ENCODE results near the gene GCN1.
"Not testable (repeated sequence)": the region's sequence is repeated elsewhere in the genome, so short reads cannot be mapped to it uniquely, and the experiment has no call there.

Gene GCN1

GRCh38 chr12:120238217-120238616, 43.7 kb upstream of the GCN1 start:
- no peaks in the 10 kb centered on the region for H4K20me1 ChIP-seq (ENCODE audit: insufficient read depth)
- H2AFZ ChIP-seq (ENCODE audit: low read depth) = no peak overlapping the region
- H3K79me2 ChIP-seq (ENCODE audit: insufficient read depth, low read depth) = no peaks in the 10 kb centered on the region
- no peaks in the 10 kb centered on the region for H3K36me3 ChIP-seq (ENCODE audit: insufficient read depth)
- H3K4me3 ChIP-seq (IDR thresholded peaks at IDR 0.05; ENCODE audit: insufficient read depth, low read depth, low read length) = no peak overlapping the region
- no peak for TF ChIP-seq CTCF (conservative IDR thresholded peaks at IDR 0.05; ENCODE audit: low read depth, low read length)
- no peak overlapping the region for H3K4me2 ChIP-seq
- H3K9ac ChIP-seq = no peak overlapping the region
- no peak overlapping the region for H3K27ac ChIP-seq
- H3K27me3 ChIP-seq (ENCODE audit: insufficient read depth, low read depth) = no peaks in the 10 kb centered on the region
- H3K4me1 ChIP-seq (ENCODE audit: low read depth, poor library complexity, severe bottlenecking) = no peaks in the 10 kb centered on the region

- Histone ChIP-seq H3K27ac (no peak overlapping the region), H3K4me2 (no peak overlapping the region), H3K4me3 (IDR thresholded peaks at IDR 0.05; ENCODE audit: insufficient read depth, low read depth, low read length) (no peak overlapping the region), H3K79me2 (ENCODE audit: insufficient read depth, low read depth) (no peaks in the 10 kb centered on the region), H2AFZ (ENCODE audit: low read depth) (no peak overlapping the region), H3K27me3 (ENCODE audit: insufficient read depth, low read depth) (no peaks in the 10 kb centered on the region), H3K4me1 (ENCODE audit: low read depth, poor library complexity, severe bottlenecking) (no peaks in the 10 kb centered on the region), H3K36me3 (ENCODE audit: insufficient read depth) (no peaks in the 10 kb centered on the region), H3K9ac (no peak overlapping the region), H4K20me1 (ENCODE audit: insufficient read depth) (no peaks in the 10 kb centered on the region)
- no peak for TF ChIP-seq CTCF (conservative IDR thresholded peaks at IDR 0.05; ENCODE audit: low read depth, low read length)
These were observed 43.1 kb upstream of the GCN1 start for GRCh38 chr12:120237360-120238171.

GRCh38 chr12:120236809-120237208, 42.3 kb upstream of the GCN1 start:
- not testable (repeated sequence) for H4K20me1 ChIP-seq (ENCODE audit: insufficient read depth); H3K79me2 ChIP-seq (ENCODE audit: insufficient read depth, low read depth); H3K4me1 ChIP-seq (ENCODE audit: low read depth, poor library complexity, severe bottlenecking); H3K4me2 ChIP-seq; H3K9ac ChIP-seq; H2AFZ ChIP-seq (ENCODE audit: low read depth); H3K4me3 ChIP-seq (IDR thresholded peaks at IDR 0.05; ENCODE audit: insufficient read depth, low read depth, low read length); H3K36me3 ChIP-seq (ENCODE audit: insufficient read depth); H3K27ac ChIP-seq; H3K27me3 ChIP-seq (ENCODE audit: insufficient read depth, low read depth)

- TF ChIP-seq CTCF (conservative IDR thresholded peaks at IDR 0.05; ENCODE audit: low read depth, low read length) = no peak
- Histone ChIP-seq H3K4me2 (no peak overlapping the region), H3K36me3 (ENCODE audit: insufficient read depth) (no peaks in the 10 kb centered on the region), H2AFZ (ENCODE audit: low read depth) (no peak overlapping the region), H3K4me1 (ENCODE audit: low read depth, poor library complexity, severe bottlenecking) (no peaks in the 10 kb centered on the region), H3K4me3 (IDR thresholded peaks at IDR 0.05; ENCODE audit: insufficient read depth, low read depth, low read length) (no peak overlapping the region), H3K27me3 (ENCODE audit: insufficient read depth, low read depth) (no peaks in the 10 kb centered on the region), H4K20me1 (ENCODE audit: insufficient read depth) (no peaks in the 10 kb centered on the region), H3K9ac (no peak overlapping the region), H3K79me2 (ENCODE audit: insufficient read depth, low read depth) (no peaks in the 10 kb centered on the region), H3K27ac (no peak overlapping the region)
These were observed 41.1 kb upstream of the GCN1 start for GRCh38 chr12:120235369-120236323.

Data from KMS-11 (cell line).